K562 (cell line): ENCODE measurements around the gene TPX2. TPM values are rescaled to one million over a fixed set of nuclear protein-coding genes. Genes with fewer than 3 reads are reported as not detected.

Experiments
- CHAMP1 ChIP-seq: fragments of 450-650 bp; IDR thresholded peaks from 2 replicates; pipeline ENCODE4 v1.6.1; 2016; ENCODE audit warnings: mild to moderate bottlenecking
- DLX4 ChIP-seq: fragments of 250-450 bp; sonication (Bioruptor Pico); IDR thresholded peaks from 2 replicates; pipeline ENCODE4 v1.6.1; 2021; ENCODE audit warnings: mild to moderate bottlenecking
- ELK1 ChIP-seq: sonication (generic); formaldehyde crosslinking; IDR thresholded peaks from 2 replicates; pipeline ENCODE4 v1.8.1; 2022; ENCODE audit warnings: missing genetic modification reagents
- ETS2 ChIP-seq: IDR thresholded peaks from 2 replicates; pipeline ENCODE4 v1.6.1; 2016; ENCODE audit warnings: borderline replicate concordance, missing genetic modification characterization, mild to moderate bottlenecking, moderate library complexity, missing compliant biosample characterization; ENCODE audit not compliant: poor library complexity, severe bottlenecking
- HMG20A ChIP-seq: fragments of 450-650 bp; formaldehyde crosslinking; conservative IDR thresholded peaks from 2 replicates; pipeline ENCODE4 v1.4.0; 2020; ENCODE audit warnings: mild to moderate bottlenecking, mixed read lengths
- HSF4 ChIP-seq: fragments of 250-450 bp; sonication (Bioruptor Pico); IDR thresholded peaks from 2 replicates; pipeline ENCODE4 v2.1.2; 2022; ENCODE audit warnings: mild to moderate bottlenecking, moderate library complexity, borderline replicate concordance
- MITF ChIP-seq: IDR thresholded peaks from 2 replicates; pipeline ENCODE4 v1.6.1; 2014; ENCODE audit warnings: antibody characterized with exemption
- SAP30 ChIP-seq: fragments of 200-600 bp; sonication (generic); IDR thresholded peaks from 2 replicates; pipeline ENCODE4 v1.6.1; 2012; ENCODE audit warnings: borderline replicate concordance, low read depth, mild to moderate bottlenecking, moderate library complexity, low read length, control low read depth, inconsistent platforms; ENCODE audit not compliant: insufficient read depth, poor library complexity, severe bottlenecking
- SRSF1 ChIP-seq: fragments of 200-400 bp; formaldehyde crosslinking; IDR thresholded peaks from 2 replicates; pipeline ENCODE4 v1.6.1; 2017; ENCODE audit warnings: mild to moderate bottlenecking, low read depth, low read length, moderate library complexity
- ZBTB1 ChIP-seq: sonication (generic); formaldehyde crosslinking; IDR thresholded peaks from 2 replicates; pipeline ENCODE4 v1.8.1; 2023; ENCODE audit warnings: missing genetic modification reagents, low read depth, mild to moderate bottlenecking, borderline replicate concordance
- ZBTB9 ChIP-seq: fragments of 450-650 bp; formaldehyde crosslinking; IDR thresholded peaks from 2 replicates; pipeline ENCODE4 v1.4.0; 2020; ENCODE audit warnings: mild to moderate bottlenecking, moderate library complexity
- ZKSCAN3 ChIP-seq: fragments of 250-450 bp; sonication (Bioruptor Pico); IDR thresholded peaks from 2 replicates; pipeline ENCODE4 v1.4.0; 2020
- ZNF175 ChIP-seq: fragments of 200-800 bp; sonication (Bioruptor generic); IDR thresholded peaks from 2 replicates; pipeline ENCODE4 v1.6.1; 2016; ENCODE audit warnings: low read depth, mild to moderate bottlenecking, missing genetic modification characterization, missing compliant biosample characterization
- ZNF518B ChIP-seq: fragments of 250-450 bp; sonication (Bioruptor Pico); IDR thresholded peaks from 2 replicates; pipeline ENCODE4 v1.5.0; 2021; ENCODE audit warnings: mild to moderate bottlenecking, moderate library complexity
- ZNF57 ChIP-seq: fragments of 450-650 bp; formaldehyde crosslinking; IDR thresholded peaks from 2 replicates; pipeline ENCODE4 v1.4.0; 2020; ENCODE audit warnings: mild to moderate bottlenecking, moderate library complexity
- polyA plus RNA-seq, 8 experiments: library from polyadenylated mRNA; depleted of rRNA in 4 of 8; stranded (reverse) in 5 of 8; unstranded in 3 of 8; fragments of >200 nt; fragmentation: Nextera tagmentation in 2 of 8; fragmentation: Illumina TruSeq in 1 of 8; extraction: Ambion mirVana in 2 of 8; extraction: Trizol in 1 of 8; gene quantifications; 2 replicates each; pipeline versions ENCODE4 v1.2.1 to v1.2.3, GENCODE V29; 2011 to 2014; ENCODE audit warnings: inconsistent platforms in 1 of 8, missing spikeins in 1 of 8
- total RNA-seq, 7 experiments: library from RNA; depleted of rRNA in 6 of 7; stranded (reverse); fragments of >200 nt in 6 of 7; fragmentation: Illumina TruSeq in 2 of 7; extraction: Trizol in 2 of 7; gene quantifications; 2 replicates each; pipeline versions ENCODE4 v1.2.1 to v1.2.3, GENCODE V29; 2011 to 2021; ENCODE audit warnings: low replicate concordance in 1 of 7

Gene TPX2
- total and polyA plus RNA-seq, 9 of the 15 experiments (the other 6 are each of a cell fraction or from before 2014, with no cell fraction given), result 48.0 to 241 (median 133) TPM

DNA sequence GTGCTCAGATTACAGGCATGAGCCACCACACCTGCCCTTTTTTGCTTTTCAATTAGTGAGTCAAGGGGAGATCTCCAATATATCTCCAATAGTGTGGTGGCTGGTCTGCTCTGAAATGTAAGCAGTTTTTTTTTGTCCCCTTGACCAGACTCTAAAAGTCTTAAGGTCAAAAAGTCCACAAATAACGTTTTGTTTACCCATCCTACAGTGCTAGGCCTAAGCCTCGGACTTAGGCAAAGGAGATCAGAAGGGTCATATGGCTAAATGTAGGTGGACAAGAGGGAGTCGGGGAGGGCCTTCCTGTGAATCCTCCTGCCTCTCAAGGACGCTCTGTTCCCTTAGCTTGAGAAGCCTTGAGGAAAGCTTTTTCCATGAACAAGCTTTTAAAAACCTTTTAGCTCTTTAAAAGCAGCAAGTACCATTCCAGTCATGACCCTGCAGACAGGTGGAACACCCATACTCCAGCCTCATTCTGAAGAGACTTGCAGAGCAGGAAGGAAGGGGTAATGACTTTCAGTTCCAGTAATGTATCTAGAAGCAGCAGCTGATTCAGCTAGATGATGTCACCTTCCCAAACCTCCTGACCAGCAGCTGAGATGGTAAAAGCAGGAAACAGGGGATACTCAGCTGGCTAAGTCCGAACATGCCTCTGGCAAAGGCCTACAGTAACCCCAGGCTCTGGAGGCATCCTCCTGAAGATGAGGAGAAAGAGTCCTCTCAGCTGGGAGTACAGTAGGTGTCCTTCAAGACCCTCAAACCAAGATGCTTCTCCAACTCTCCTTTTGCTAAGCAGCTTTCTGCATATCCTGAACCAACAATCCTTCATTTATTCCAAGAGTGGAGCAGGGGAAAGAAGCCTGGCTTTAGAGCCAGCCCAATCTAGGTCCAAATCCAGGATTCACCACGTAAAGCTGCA is 40.0 kb upstream of the TPX2 start (continued):
- TF ChIP-seq ELK1 (CRISPR knock-in tag), result no peak
- no peak for TF ChIP-seq CHAMP1
- TF ChIP-seq ZBTB9 (CRISPR knock-in tag), result no peak
- no peak for TF ChIP-seq HMG20A (CRISPR knock-in tag)
- TF ChIP-seq DLX4 (CRISPR knock-in tag), result no peak
- TF ChIP-seq ZNF175, result peak; percentile 93
- peak; percentile 67; the same call in 1 of the 2 replicates for TF ChIP-seq MITF
- TF ChIP-seq ZKSCAN3 (CRISPR knock-in tag), result no peak
- no peak for TF ChIP-seq SRSF1
- TF ChIP-seq ZNF57, result no peak
- TF ChIP-seq ETS2, result no peak
- TF ChIP-seq ZNF518B (CRISPR knock-in tag), result no peak
- TF ChIP-seq HSF4 (CRISPR knock-in tag), result 0 out of 2 replicates have a peak, but pooled peaks have one; percentile 24
- no peak for TF ChIP-seq ZBTB1
- TF ChIP-seq SAP30, result no peak
